ENCODE measurements around the gene PHF10. TPM values are rescaled to one million over a fixed set of nuclear protein-coding genes. Genes with fewer than 3 reads are reported as not detected.
A peak's percentile ranks its signal among the peaks of the same experiment; 100 is the strongest.

PHF10 gene
- total RNA-seq, 2 experiments from 2014 or later = 85.4 to 89.0 TPM

GRCh38 chr6:169677096-169677495 is 47.2 kb downstream of the PHF10 start:
- H3K4me1 Mint-ChIP-seq = no peaks in the 10 kb centered on the region
- intact Hi-C loops (cut with DNase I, micrococcal nuclease) = no loop called here
- H3K27me3 Mint-ChIP-seq = no peaks in the 10 kb centered on the region
- H3K4me3 Mint-ChIP-seq = no peak overlapping the region
- H3K36me3 Mint-ChIP-seq (ENCODE audit: low read depth) = peaks cover 36% of the 10 kb centered on the region
- no peak for DNase-seq
- POLR2A ChIA-PET = no interaction called here
- CTCF ChIA-PET = interaction anchor here (0.6 kb wide), 1 partner anchor 18 kb away, joined by 4 read pairs; no protein-coding TSS in a partner anchor
- H3K27ac Mint-ChIP-seq = no peak overlapping the region
- no peak for ATAC-seq
- H3K9me3 Mint-ChIP-seq (ENCODE audit: low read depth) = no peaks in the 10 kb centered on the region

GRCh38 chr6:169675011-169675410 is 49.3 kb downstream of the PHF10 start:
- ChIA-PET CTCF (no interaction called here), POLR2A (no interaction called here)
- H3K4me3 Mint-ChIP-seq = no peak overlapping the region
- H3K27me3 Mint-ChIP-seq = no peaks in the 10 kb centered on the region
- peaks cover 3% of the 10 kb centered on the region for H3K4me1 Mint-ChIP-seq
- peaks cover 26% of the 10 kb centered on the region for H3K36me3 Mint-ChIP-seq (ENCODE audit: low read depth)
- no peak overlapping the region for H3K27ac Mint-ChIP-seq
- DNase-seq (no peak), ATAC-seq (no peak)
- intact Hi-C loops (cut with DNase I, micrococcal nuclease) = no loop called here
- no peaks in the 10 kb centered on the region for H3K9me3 Mint-ChIP-seq (ENCODE audit: low read depth)

- H3K9me3 Mint-ChIP-seq (ENCODE audit: low read depth) = no peaks in the 10 kb centered on the region
- H3K27me3 Mint-ChIP-seq = no peaks in the 10 kb centered on the region
- H3K4me3 Mint-ChIP-seq = no peak overlapping the region
- H3K27ac Mint-ChIP-seq = no peak overlapping the region
- DNase-seq (no peak), ATAC-seq (no peak)
- POLR2A ChIA-PET = no interaction called here
- peaks cover 11% of the 10 kb centered on the region for H3K4me1 Mint-ChIP-seq
- H3K36me3 Mint-ChIP-seq (ENCODE audit: low read depth) = peaks cover 20% of the 10 kb centered on the region
- intact Hi-C loops (cut with DNase I, micrococcal nuclease) = no loop called here
- CTCF ChIA-PET = no interaction called here
Measured at GRCh38 chr6:169671563-169671962, 52.7 kb downstream of the PHF10 start.

- H3K27ac Mint-ChIP-seq = peak overlapping the region; percentile 29
Measured at GRCh38 chr6:169669889-169670288, 54.4 kb downstream of the PHF10 start.

GRCh38 chr6:169669147-169669546 is 55.2 kb downstream of the PHF10 start:
- peaks cover 11% of the 10 kb centered on the region for H3K4me1 Mint-ChIP-seq
- H3K36me3 Mint-ChIP-seq (ENCODE audit: low read depth) = peaks cover 12% of the 10 kb centered on the region
- ATAC-seq (no peak), DNase-seq (no peak)
- intact Hi-C loops (cut with DNase I, micrococcal nuclease) = no loop called here
- no peaks in the 10 kb centered on the region for H3K9me3 Mint-ChIP-seq (ENCODE audit: low read depth)
- CTCF ChIA-PET = no interaction called here
- POLR2A ChIA-PET = no interaction called here
- no peak overlapping the region for H3K4me3 Mint-ChIP-seq
- no peaks in the 10 kb centered on the region for H3K27me3 Mint-ChIP-seq
- H3K27ac Mint-ChIP-seq = peak overlapping the region; percentile 29

More at GRCh38 chr6:169669889-169670288, 54.4 kb downstream of the PHF10 start:
- intact Hi-C loops (cut with DNase I, micrococcal nuclease) = no loop called here
- Mint-ChIP-seq H3K4me3 (no peak overlapping the region), H3K36me3 (ENCODE audit: low read depth) (peaks cover 15% of the 10 kb centered on the region), H3K9me3 (ENCODE audit: low read depth) (no peaks in the 10 kb centered on the region), H3K4me1 (peaks cover 11% of the 10 kb centered on the region), H3K27me3 (no peaks in the 10 kb centered on the region)
- CTCF ChIA-PET = no interaction called here
- ATAC-seq = peak; percentile 42
- POLR2A ChIA-PET = no interaction called here
- DNase-seq = no peak

GRCh38 chr6:169668203-169668847 is 56.0 kb downstream of the PHF10 start:
- ChIA-PET CTCF (no interaction called here), POLR2A (no interaction called here)
- ATAC-seq (no peak), DNase-seq (no peak)
- intact Hi-C loops (cut with DNase I, micrococcal nuclease) = no loop called here
- Mint-ChIP-seq H3K4me3 (no peak overlapping the region), H3K36me3 (ENCODE audit: low read depth) (peaks cover 18% of the 10 kb centered on the region), H3K4me1 (peaks cover 11% of the 10 kb centered on the region), H3K9me3 (ENCODE audit: low read depth) (no peaks in the 10 kb centered on the region), H3K27me3 (no peaks in the 10 kb centered on the region), H3K27ac (no peak overlapping the region)

GRCh38 chr6:169667716-169668115 is 56.6 kb downstream of the PHF10 start:
- ChIA-PET POLR2A (no interaction called here), CTCF (no interaction called here)
- intact Hi-C loops (cut with DNase I, micrococcal nuclease) = no loop called here
- Mint-ChIP-seq H3K9me3 (ENCODE audit: low read depth) (no peaks in the 10 kb centered on the region), H3K4me1 (peaks cover 11% of the 10 kb centered on the region), H3K36me3 (ENCODE audit: low read depth) (peaks cover 24% of the 10 kb centered on the region), H3K27ac (no peak overlapping the region), H3K27me3 (no peaks in the 10 kb centered on the region), H3K4me3 (no peak overlapping the region)
- DNase-seq (no peak), ATAC-seq (no peak)

GRCh38 chr6:169666441-169666840 is 57.9 kb downstream of the PHF10 start:
- DNase-seq = no peak
- H3K27me3 Mint-ChIP-seq = no peaks in the 10 kb centered on the region
- peaks cover 24% of the 10 kb centered on the region for H3K36me3 Mint-ChIP-seq (ENCODE audit: low read depth)
- H3K9me3 Mint-ChIP-seq (ENCODE audit: low read depth) = no peaks in the 10 kb centered on the region
- peaks cover 11% of the 10 kb centered on the region for H3K4me1 Mint-ChIP-seq
- no peak overlapping the region for H3K27ac Mint-ChIP-seq
- intact Hi-C loops (cut with DNase I, micrococcal nuclease) = no loop called here
- no peak for ATAC-seq
- CTCF ChIA-PET = no interaction called here
- H3K4me3 Mint-ChIP-seq = no peak overlapping the region
- POLR2A ChIA-PET = no interaction called here

GRCh38 chr6:169665289-169665688 is 59.0 kb downstream of the PHF10 start:
- no peak for DNase-seq
- POLR2A ChIA-PET = no interaction called here
- CTCF ChIA-PET = no interaction called here
- Mint-ChIP-seq H3K27me3 (no peaks in the 10 kb centered on the region), H3K27ac (no peak overlapping the region), H3K4me1 (peaks cover 9% of the 10 kb centered on the region), H3K9me3 (ENCODE audit: low read depth) (no peaks in the 10 kb centered on the region), H3K36me3 (ENCODE audit: low read depth) (peaks cover 25% of the 10 kb centered on the region), H3K4me3 (no peak overlapping the region)
- no peak for ATAC-seq
- intact Hi-C loops (cut with DNase I, micrococcal nuclease) = no loop called here

- DNase-seq = no peak
- POLR2A ChIA-PET = no interaction called here
- H3K4me3 Mint-ChIP-seq = no peak overlapping the region
- no peak overlapping the region for H3K27ac Mint-ChIP-seq
- no peaks in the 10 kb centered on the region for H3K27me3 Mint-ChIP-seq
- intact Hi-C loops (cut with DNase I, micrococcal nuclease) = no loop called here
- peaks cover under 1% of the 10 kb centered on the region for H3K4me1 Mint-ChIP-seq
- no peak for ATAC-seq
- H3K36me3 Mint-ChIP-seq (ENCODE audit: low read depth) = peaks cover 25% of the 10 kb centered on the region
- H3K9me3 Mint-ChIP-seq (ENCODE audit: low read depth) = no peaks in the 10 kb centered on the region
- CTCF ChIA-PET = no interaction called here
Measured at GRCh38 chr6:169664227-169664626, 60.1 kb downstream of the PHF10 start.

GRCh38 chr6:169663468-169663867 is 60.8 kb downstream of the PHF10 start:
- intact Hi-C loops (cut with DNase I, micrococcal nuclease) = no loop called here
- ATAC-seq (no peak), DNase-seq (no peak)
- H3K9me3 Mint-ChIP-seq (ENCODE audit: low read depth) = no peaks in the 10 kb centered on the region
- H3K27ac Mint-ChIP-seq = no peak overlapping the region
- no peaks in the 10 kb centered on the region for H3K27me3 Mint-ChIP-seq
- peaks cover 25% of the 10 kb centered on the region for H3K36me3 Mint-ChIP-seq (ENCODE audit: low read depth)
- ChIA-PET POLR2A (no interaction called here), CTCF (no interaction called here)
- no peaks in the 10 kb centered on the region for H3K4me1 Mint-ChIP-seq
- no peak overlapping the region for H3K4me3 Mint-ChIP-seq

- intact Hi-C loops (cut with DNase I, micrococcal nuclease) = no loop called here
- ATAC-seq (no peak), DNase-seq (no peak)
- ChIA-PET POLR2A (no interaction called here), CTCF (no interaction called here)
- Mint-ChIP-seq H3K36me3 (ENCODE audit: low read depth) (peaks cover 24% of the 10 kb centered on the region), H3K4me3 (no peak overlapping the region), H3K27me3 (no peaks in the 10 kb centered on the region), H3K9me3 (ENCODE audit: low read depth) (no peaks in the 10 kb centered on the region), H3K4me1 (no peaks in the 10 kb centered on the region), H3K27ac (no peak overlapping the region)
Measured at GRCh38 chr6:169661391-169661756, 62.9 kb downstream of the PHF10 start.
